ENCODE data around the gene ALOX5. TPM values are rescaled to one million over a fixed set of nuclear protein-coding genes. Genes with fewer than 3 reads are reported as not detected.

ALOX5 gene
- total and polyA plus RNA-seq, 2 experiments from 2014 or later, result 3.7 to 5.4 TPM

DNA sequence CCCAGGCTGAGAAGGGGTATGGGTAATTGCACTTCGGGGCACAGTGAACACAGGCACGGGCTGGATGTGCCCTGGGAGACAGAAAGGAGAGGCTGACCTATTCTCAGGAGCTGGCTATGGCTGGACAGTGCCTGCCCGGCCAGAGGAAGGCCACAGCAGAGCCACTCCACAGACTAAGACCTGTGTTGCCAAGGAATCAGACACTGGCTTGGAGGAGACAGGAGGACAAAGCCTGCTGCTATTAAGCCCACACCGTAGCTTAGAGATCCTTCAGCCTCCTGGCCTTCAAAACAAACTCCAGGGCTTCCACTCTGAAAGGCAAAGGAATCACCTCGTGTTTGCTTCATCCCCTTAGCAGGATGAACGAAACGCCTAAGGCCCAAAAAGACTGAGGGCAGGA lies 82.2 kb downstream of the ALOX5 start:
- H3K27me3 ChIP-seq (ENCODE audit: insufficient read depth), result no peaks in the 10 kb centered on the region
- no peaks in the 10 kb centered on the region for H3K36me3 ChIP-seq (ENCODE audit: insufficient read depth)
- H3K9me2 ChIP-seq (ENCODE audit: insufficient read depth), result no peaks in the 10 kb centered on the region
- TF ChIP-seq ZNF331 (CRISPR knock-in tag; IDR thresholded peaks at IDR 0.05; ENCODE audit: low read depth) (no peak), CREB1 (CRISPR knock-in tag; IDR thresholded peaks at IDR 0.05; ENCODE audit: low read depth) (no peak), ZNF114 (CRISPR knock-in tag; IDR thresholded peaks at IDR 0.05) (no peak), NANOG (IDR thresholded peaks at IDR 0.05; ENCODE audit: borderline replicate concordance) (no peak), CTCF (conservative IDR thresholded peaks at IDR 0.05; ENCODE audit: low read depth in 2 of 2) (no peak), EZH2 (IDR thresholded peaks at IDR 0.05; ENCODE audit: low read depth, unreplicated experiment) (no peak), POLR2AphosphoS5 (IDR thresholded peaks at IDR 0.05; ENCODE audit: low read depth) (no peak), JUNB (IDR thresholded peaks at IDR 0.05; ENCODE audit: unreplicated experiment) (no peak), STAT1 (IDR thresholded peaks at IDR 0.05; ENCODE audit: unreplicated experiment) (no peak)
- TF ChIP-seq, protein P1, sequence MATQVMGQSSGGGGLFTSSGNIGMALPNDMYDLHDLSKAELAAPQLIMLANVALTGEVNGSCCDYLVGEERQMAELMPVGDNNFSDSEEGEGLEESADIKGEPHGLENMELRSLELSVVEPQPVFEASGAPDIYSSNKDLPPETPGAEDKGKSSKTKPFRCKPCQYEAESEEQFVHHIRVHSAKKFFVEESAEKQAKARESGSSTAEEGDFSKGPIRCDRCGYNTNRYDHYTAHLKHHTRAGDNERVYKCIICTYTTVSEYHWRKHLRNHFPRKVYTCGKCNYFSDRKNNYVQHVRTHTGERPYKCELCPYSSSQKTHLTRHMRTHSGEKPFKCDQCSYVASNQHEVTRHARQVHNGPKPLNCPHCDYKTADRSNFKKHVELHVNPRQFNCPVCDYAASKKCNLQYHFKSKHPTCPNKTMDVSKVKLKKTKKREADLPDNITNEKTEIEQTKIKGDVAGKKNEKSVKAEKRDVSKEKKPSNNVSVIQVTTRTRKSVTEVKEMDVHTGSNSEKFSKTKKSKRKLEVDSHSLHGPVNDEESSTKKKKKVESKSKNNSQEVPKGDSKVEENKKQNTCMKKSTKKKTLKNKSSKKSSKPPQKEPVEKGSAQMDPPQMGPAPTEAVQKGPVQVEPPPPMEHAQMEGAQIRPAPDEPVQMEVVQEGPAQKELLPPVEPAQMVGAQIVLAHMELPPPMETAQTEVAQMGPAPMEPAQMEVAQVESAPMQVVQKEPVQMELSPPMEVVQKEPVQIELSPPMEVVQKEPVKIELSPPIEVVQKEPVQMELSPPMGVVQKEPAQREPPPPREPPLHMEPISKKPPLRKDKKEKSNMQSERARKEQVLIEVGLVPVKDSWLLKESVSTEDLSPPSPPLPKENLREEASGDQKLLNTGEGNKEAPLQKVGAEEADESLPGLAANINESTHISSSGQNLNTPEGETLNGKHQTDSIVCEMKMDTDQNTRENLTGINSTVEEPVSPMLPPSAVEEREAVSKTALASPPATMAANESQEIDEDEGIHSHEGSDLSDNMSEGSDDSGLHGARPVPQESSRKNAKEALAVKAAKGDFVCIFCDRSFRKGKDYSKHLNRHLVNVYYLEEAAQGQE (IDR thresholded peaks at IDR 0.05; ENCODE audit: unreplicated experiment), result no peak
- TF ChIP-seq, protein P2, sequence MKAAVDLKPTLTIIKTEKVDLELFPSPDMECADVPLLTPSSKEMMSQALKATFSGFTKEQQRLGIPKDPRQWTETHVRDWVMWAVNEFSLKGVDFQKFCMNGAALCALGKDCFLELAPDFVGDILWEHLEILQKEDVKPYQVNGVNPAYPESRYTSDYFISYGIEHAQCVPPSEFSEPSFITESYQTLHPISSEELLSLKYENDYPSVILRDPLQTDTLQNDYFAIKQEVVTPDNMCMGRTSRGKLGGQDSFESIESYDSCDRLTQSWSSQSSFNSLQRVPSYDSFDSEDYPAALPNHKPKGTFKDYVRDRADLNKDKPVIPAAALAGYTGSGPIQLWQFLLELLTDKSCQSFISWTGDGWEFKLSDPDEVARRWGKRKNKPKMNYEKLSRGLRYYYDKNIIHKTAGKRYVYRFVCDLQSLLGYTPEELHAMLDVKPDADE (IDR thresholded peaks at IDR 0.05), result no peak
- TF ChIP-seq, protein P3, sequence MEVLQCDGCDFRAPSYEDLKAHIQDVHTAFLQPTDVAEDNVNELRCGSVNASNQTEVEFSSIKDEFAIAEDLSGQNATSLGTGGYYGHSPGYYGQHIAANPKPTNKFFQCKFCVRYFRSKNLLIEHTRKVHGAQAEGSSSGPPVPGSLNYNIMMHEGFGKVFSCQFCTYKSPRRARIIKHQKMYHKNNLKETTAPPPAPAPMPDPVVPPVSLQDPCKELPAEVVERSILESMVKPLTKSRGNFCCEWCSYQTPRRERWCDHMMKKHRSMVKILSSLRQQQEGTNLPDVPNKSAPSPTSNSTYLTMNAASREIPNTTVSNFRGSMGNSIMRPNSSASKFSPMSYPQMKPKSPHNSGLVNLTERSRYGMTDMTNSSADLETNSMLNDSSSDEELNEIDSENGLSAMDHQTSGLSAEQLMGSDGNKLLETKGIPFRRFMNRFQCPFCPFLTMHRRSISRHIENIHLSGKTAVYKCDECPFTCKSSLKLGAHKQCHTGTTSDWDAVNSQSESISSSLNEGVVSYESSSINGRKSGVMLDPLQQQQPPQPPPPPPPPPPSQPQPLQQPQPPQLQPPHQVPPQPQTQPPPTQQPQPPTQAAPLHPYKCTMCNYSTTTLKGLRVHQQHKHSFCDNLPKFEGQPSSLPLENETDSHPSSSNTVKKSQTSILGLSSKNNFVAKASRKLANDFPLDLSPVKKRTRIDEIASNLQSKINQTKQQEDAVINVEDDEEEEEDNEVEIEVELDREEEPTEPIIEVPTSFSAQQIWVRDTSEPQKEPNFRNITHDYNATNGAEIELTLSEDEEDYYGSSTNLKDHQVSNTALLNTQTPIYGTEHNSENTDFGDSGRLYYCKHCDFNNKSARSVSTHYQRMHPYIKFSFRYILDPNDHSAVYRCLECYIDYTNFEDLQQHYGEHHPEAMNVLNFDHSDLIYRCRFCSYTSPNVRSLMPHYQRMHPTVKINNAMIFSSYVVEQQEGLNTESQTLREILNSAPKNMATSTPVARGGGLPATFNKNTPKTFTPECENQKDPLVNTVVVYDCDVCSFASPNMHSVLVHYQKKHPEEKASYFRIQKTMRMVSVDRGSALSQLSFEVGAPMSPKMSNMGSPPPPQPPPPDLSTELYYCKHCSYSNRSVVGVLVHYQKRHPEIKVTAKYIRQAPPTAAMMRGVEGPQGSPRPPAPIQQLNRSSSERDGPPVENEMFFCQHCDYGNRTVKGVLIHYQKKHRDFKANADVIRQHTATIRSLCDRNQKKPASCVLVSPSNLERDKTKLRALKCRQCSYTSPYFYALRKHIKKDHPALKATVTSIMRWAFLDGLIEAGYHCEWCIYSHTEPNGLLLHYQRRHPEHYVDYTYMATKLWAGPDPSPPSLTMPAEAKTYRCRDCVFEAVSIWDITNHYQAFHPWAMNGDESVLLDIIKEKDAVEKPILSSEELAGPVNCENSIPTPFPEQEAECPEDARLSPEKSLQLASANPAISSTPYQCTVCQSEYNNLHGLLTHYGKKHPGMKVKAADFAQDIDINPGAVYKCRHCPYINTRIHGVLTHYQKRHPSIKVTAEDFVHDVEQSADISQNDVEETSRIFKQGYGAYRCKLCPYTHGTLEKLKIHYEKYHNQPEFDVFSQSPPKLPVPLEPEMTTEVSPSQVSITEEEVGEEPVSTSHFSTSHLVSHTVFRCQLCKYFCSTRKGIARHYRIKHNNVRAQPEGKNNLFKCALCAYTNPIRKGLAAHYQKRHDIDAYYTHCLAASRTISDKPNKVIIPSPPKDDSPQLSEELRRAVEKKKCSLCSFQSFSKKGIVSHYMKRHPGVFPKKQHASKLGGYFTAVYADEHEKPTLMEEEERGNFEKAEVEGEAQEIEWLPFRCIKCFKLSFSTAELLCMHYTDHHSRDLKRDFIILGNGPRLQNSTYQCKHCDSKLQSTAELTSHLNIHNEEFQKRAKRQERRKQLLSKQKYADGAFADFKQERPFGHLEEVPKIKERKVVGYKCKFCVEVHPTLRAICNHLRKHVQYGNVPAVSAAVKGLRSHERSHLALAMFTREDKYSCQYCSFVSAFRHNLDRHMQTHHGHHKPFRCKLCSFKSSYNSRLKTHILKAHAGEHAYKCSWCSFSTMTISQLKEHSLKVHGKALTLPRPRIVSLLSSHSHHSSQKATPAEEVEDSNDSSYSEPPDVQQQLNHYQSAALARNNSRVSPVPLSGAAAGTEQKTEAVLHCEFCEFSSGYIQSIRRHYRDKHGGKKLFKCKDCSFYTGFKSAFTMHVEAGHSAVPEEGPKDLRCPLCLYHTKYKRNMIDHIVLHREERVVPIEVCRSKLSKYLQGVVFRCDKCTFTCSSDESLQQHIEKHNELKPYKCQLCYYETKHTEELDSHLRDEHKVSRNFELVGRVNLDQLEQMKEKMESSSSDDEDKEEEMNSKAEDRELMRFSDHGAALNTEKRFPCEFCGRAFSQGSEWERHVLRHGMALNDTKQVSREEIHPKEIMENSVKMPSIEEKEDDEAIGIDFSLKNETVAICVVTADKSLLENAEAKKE (CRISPR knock-in tag; IDR thresholded peaks at IDR 0.05), result no peak
- H3K27me3 Mint-ChIP-seq (ENCODE audit: insufficient read depth, low read depth, poor library complexity), result peaks cover 4% of the 10 kb centered on the region
- H3K9me3 Mint-ChIP-seq, result no peaks in the 10 kb centered on the region
- H3K4me2 ChIP-seq, result no peak overlapping the region
- DNase-seq (ENCODE audit: low spot score) (no peak), ATAC-seq (no peak)
- H3K4me1 ChIP-seq (ENCODE audit: insufficient read depth), result no peaks in the 10 kb centered on the region
- no peak overlapping the region for H3K4me3 ChIP-seq
- H3K4me1 Mint-ChIP-seq, result no peaks in the 10 kb centered on the region
- H3K27ac Mint-ChIP-seq, result no peak overlapping the region
- H3K27ac ChIP-seq (ENCODE audit: low read depth), result no peak overlapping the region
- H3K79me2 ChIP-seq (replicated peaks; ENCODE audit: insufficient read depth), result no peaks in the 10 kb centered on the region
- no peak overlapping the region for H2AFZ ChIP-seq
- peaks cover 5% of the 10 kb centered on the region; the same call in 1 of the 3 replicates for H3K36me3 Mint-ChIP-seq (ENCODE audit: low read depth)
- no peaks in the 10 kb centered on the region for H4K20me1 ChIP-seq (replicated peaks; ENCODE audit: insufficient read depth)
- H3F3A ChIP-seq (replicated peaks; ENCODE audit: low read depth), result no peaks in the 10 kb centered on the region
- H3K4me3 Mint-ChIP-seq, result no peak overlapping the region

All from GM23338 (cell line).